CD14-positive monocyte (primary cell): ENCODE results near the gene SLC6A11. TPM values are rescaled to one million over a fixed set of nuclear protein-coding genes. Genes with fewer than 3 reads are reported as not detected.

Experiments
- DNase-seq, 3 donors: peaks; one replicate each; pipeline ENCODE4 v3.0.0-alpha.2; 2011 to 2022
- H2AFZ ChIP-seq: 2 replicates; pipeline ENCODE4 v1.6.0; 2012; ENCODE audit warnings: mild to moderate bottlenecking, low read depth, low read length, inconsistent platforms; ENCODE audit not compliant: insufficient read depth, poor library complexity, severe bottlenecking
- H3K27ac ChIP-seq, 2 donors: 1 replicate in 1 of 2; 2 replicates in 1 of 2; pipeline ENCODE4 v1.5.1; 2012 to 2013; ENCODE audit warnings: low read length in 2 of 2, control low read depth in 1 of 2, inconsistent platforms in 1 of 2, low read depth in 1 of 2, mild to moderate bottlenecking in 1 of 2
- H3K27me3 ChIP-seq, 2 donors: one replicate each; pipeline versions ENCODE4 v1.6.0 to v1.6.1; 2011 to 2013; ENCODE audit warnings: low read length in 2 of 2; ENCODE audit not compliant: control insufficient read depth in 2 of 2, insufficient read depth in 2 of 2
- H3K36me3 ChIP-seq, 2 donors: replicated peaks in 1 of 2; 1 replicate in 1 of 2; 2 replicates in 1 of 2; pipeline versions ENCODE4 v1.5.1 to v1.6.1; 2012 to 2013; ENCODE audit warnings: low read length in 2 of 2, control low read depth in 1 of 2, inconsistent platforms in 1 of 2, mild to moderate bottlenecking in 1 of 2; ENCODE audit not compliant: insufficient read depth in 2 of 2, control insufficient read depth in 1 of 2
- H3K4me1 ChIP-seq, 2 donors: 1 replicate in 1 of 2; 2 replicates in 1 of 2; pipeline versions ENCODE4 v1.5.1 to v1.6.1; 2012 to 2013; ENCODE audit warnings: low read length in 2 of 2, control low read depth in 1 of 2, inconsistent platforms in 1 of 2, mild to moderate bottlenecking in 1 of 2, moderate library complexity in 1 of 2; ENCODE audit not compliant: insufficient read depth in 2 of 2, control insufficient read depth in 1 of 2
- H3K4me2 ChIP-seq: replicated peaks from 2 replicates; pipeline ENCODE3; 2012; ENCODE audit warnings: low read length, moderate library complexity, mild to moderate bottlenecking; ENCODE audit not compliant: poor library complexity, severe bottlenecking; ENCODE audit errors: extremely low read depth
- H3K4me3 ChIP-seq, 3 experiments: fragments of 200-600 bp in 1 of 3; sonication (generic) in 1 of 3; replicated peaks in 1 of 3; 1 replicate in 2 of 3; 2 replicates in 1 of 3; pipeline ENCODE4 v1.5.1; 2011 to 2013; ENCODE audit warnings: low read length in 3 of 3, mild to moderate bottlenecking in 3 of 3, control low read depth in 2 of 3, low read depth in 2 of 3, inconsistent platforms in 1 of 3, moderate library complexity in 1 of 3
- H3K79me2 ChIP-seq: 2 replicates; pipeline ENCODE4 v1.6.0; 2012; ENCODE audit warnings: mild to moderate bottlenecking, control low read depth, inconsistent platforms, low read length, moderate library complexity; ENCODE audit not compliant: insufficient read depth
- H3K9ac ChIP-seq: 2 replicates; pipeline ENCODE4 v1.6.0; 2017; ENCODE audit warnings: low read length, mild to moderate bottlenecking; ENCODE audit not compliant: insufficient read depth, poor library complexity, severe bottlenecking
- H3K9me3 ChIP-seq, 2 donors: replicated peaks in 1 of 2; 1 replicate in 1 of 2; 2 replicates in 1 of 2; pipeline versions ENCODE4 v1.5.1 to v1.6.1; 2012 to 2013; ENCODE audit warnings: low read length in 2 of 2, control low read depth in 1 of 2; ENCODE audit not compliant: control insufficient read depth in 1 of 2, insufficient read depth in 1 of 2
- H4K20me1 ChIP-seq: 2 replicates; pipeline ENCODE4 v1.6.0; 2012; ENCODE audit warnings: mild to moderate bottlenecking, low read length, control low read depth, moderate library complexity; ENCODE audit not compliant: insufficient read depth
- H3K27ac Mint-ChIP-seq, 7 donors: one replicate each; pipeline ENCODE4 v1.8.0; 2020; ENCODE audit warnings: mild to moderate bottlenecking in 7 of 7, mixed read lengths in 7 of 7, moderate library complexity in 6 of 7, inconsistent platforms in 2 of 7
- H3K27me3 Mint-ChIP-seq, 3 donors: one replicate each; pipeline ENCODE4 v1.8.0; 2021 to 2022; ENCODE audit warnings: low read depth in 3 of 3, mild to moderate bottlenecking in 3 of 3, mixed read lengths in 3 of 3, moderate library complexity in 3 of 3, inconsistent platforms in 1 of 3
- H3K36me3 Mint-ChIP-seq, 2 donors: one replicate each; pipeline ENCODE4 v1.8.0; 2020; ENCODE audit warnings: mixed read lengths in 2 of 2, inconsistent platforms in 1 of 2, mild to moderate bottlenecking in 1 of 2
- H3K4me1 Mint-ChIP-seq: one replicate; pipeline ENCODE4 v1.8.0; 2020; ENCODE audit warnings: mild to moderate bottlenecking, mixed read lengths
- H3K4me3 Mint-ChIP-seq, 2 donors: one replicate each; pipeline ENCODE4 v1.8.0; 2020; ENCODE audit warnings: mild to moderate bottlenecking in 2 of 2, mixed read lengths in 2 of 2, moderate library complexity in 1 of 2
- H3K9me3 Mint-ChIP-seq, 7 donors: one replicate each; pipeline ENCODE4 v1.8.0; 2020 to 2022; ENCODE audit warnings: mixed read lengths in 7 of 7, mild to moderate bottlenecking in 6 of 7, moderate library complexity in 6 of 7, inconsistent platforms in 2 of 7
- CTCF ChIP-seq: fragments of 200-600 bp; IDR thresholded peaks from one replicate; pipeline ENCODE4 v1.8.0; 2022; ENCODE audit warnings: antibody characterized with exemption, mild to moderate bottlenecking
- WGBS: methylation state at CpG from one replicate; pipeline ENCODE4 v1.1.5; 2013; ENCODE audit warnings: missing lambda C conversion rate; ENCODE audit not compliant: insufficient coverage; 5-methylcytosine and 5-hydroxymethylcytosine counted together
- intact Hi-C, 2 donors: fragments of 100-400 bp; cut with micrococcal nuclease; formaldehyde crosslinking; loops; one replicate each; pipeline versions ENCODE4 v1.15.0 to v1.15.1; 2023
- polyA plus RNA-seq, 3 donors: library from polyadenylated mRNA; depleted of rRNA in 1 of 3; unstranded in 2 of 3; stranded (reverse) in 1 of 3; fragments of 300-500 nt in 2 of 3; fragments of >200 nt in 1 of 3; fragmentation: Illumina TruSeq in 2 of 3; gene quantifications; 1 replicate in 2 of 3; 2 replicates in 1 of 3; pipeline ENCODE4 v1.2.3, GENCODE V29; 2012 to 2021

Gene SLC6A11
- polyA plus RNA-seq, 3 donors, result not detected

- Histone ChIP-seq H3K4me1 (no peaks in the 10 kb centered on the region), H3K36me3 (no peaks in the 10 kb centered on the region), H4K20me1 (no peaks in the 10 kb centered on the region), H3K9me3 (peaks cover 0 to 5% of the 10 kb centered on the region in 2 donors), H3K27me3 (no peaks in the 10 kb centered on the region), H3K4me3 (no peak overlapping the region), H2AFZ (no peak overlapping the region), H3K79me2 (no peaks in the 10 kb centered on the region), H3K27ac (no peak overlapping the region), H3K4me2 (no peak overlapping the region), H3K9ac (no peak overlapping the region)
- no peak for DNase-seq
- Mint-ChIP-seq H3K9me3 (peaks cover 0 to 2% (median 1%) of the 10 kb centered on the region in 7 donors), H3K27me3 (peaks cover 3 to 11% (median 10%) of the 10 kb centered on the region in 3 donors), H3K27ac (no peak overlapping the region), H3K4me3 (no peak overlapping the region), H3K4me1 (peaks cover under 1% of the 10 kb centered on the region), H3K36me3 (no peaks in the 10 kb centered on the region)
- no CpG with 5 or more reads among the region's 2 CpGs for WGBS
- TF ChIP-seq CTCF, result no peak
- intact Hi-C loops, result no loop called here
Observed at GRCh38 chr3:10777627-10778026, 38.4 kb upstream of the SLC6A11 start.

GRCh38 chr3:10778492-10779292 is 37.3 kb upstream of the SLC6A11 start:
- Mint-ChIP-seq H3K4me3 (no peak overlapping the region), H3K27me3 (peaks cover 3 to 12% (median 10%) of the 10 kb centered on the region in 3 donors), H3K27ac (peak overlapping the region in 1 of 7 donors; percentile 33), H3K9me3 (peaks cover 0 to 1% (median 0%) of the 10 kb centered on the region in 7 donors), H3K4me1 (peaks cover 2% of the 10 kb centered on the region), H3K36me3 (no peaks in the 10 kb centered on the region)
- Histone ChIP-seq H3K27ac (no peak overlapping the region), H3K4me1 (peaks cover under 1 to 3% of the 10 kb centered on the region in 2 donors), H3K4me2 (no peak overlapping the region), H2AFZ (no peak overlapping the region), H3K36me3 (no peaks in the 10 kb centered on the region), H3K27me3 (no peaks in the 10 kb centered on the region), H3K79me2 (no peaks in the 10 kb centered on the region), H3K9me3 (no peaks in the 10 kb centered on the region), H3K9ac (no peak overlapping the region), H3K4me3 (no peak overlapping the region), H4K20me1 (no peaks in the 10 kb centered on the region)
- whole genome bisulfite sequencing, result 87% methylated on average over 7 of the region's 8 CpGs
- intact Hi-C loops, result no loop called here
- no peak for TF ChIP-seq CTCF
- DNase-seq, result no peak
